HepG2 (cell line): ENCODE measurements around the gene MUC4. TPM values are rescaled to one million over a fixed set of nuclear protein-coding genes. Genes with fewer than 3 reads are reported as not detected.

Source experiments
- CCDC6 ChIP-seq: sonication (generic); formaldehyde crosslinking; IDR thresholded peaks from 2 replicates; pipeline ENCODE4 v1.8.1; 2022; ENCODE audit warnings: mild to moderate bottlenecking, missing genetic modification reagents, moderate library complexity
- EP300 ChIP-seq, 3 experiments: sonication (generic) in 1 of 3; formaldehyde crosslinking in 1 of 3; IDR thresholded peaks; 2 replicates each; pipeline versions ENCODE4 v1.5.1 to v1.6.1; 2011 to 2020; ENCODE audit warnings: low read depth in 2 of 3, low read length in 2 of 3, borderline replicate concordance in 1 of 3, improper control_type of control experiment in 1 of 3, mild to moderate bottlenecking in 1 of 3, missing genetic modification reagents in 1 of 3, moderate library complexity in 1 of 3
- HNF4G ChIP-seq, 2 experiments: sonication (generic) in 1 of 2; formaldehyde crosslinking in 1 of 2; IDR thresholded peaks; 2 replicates each; pipeline versions ENCODE4 v1.4.0 to v1.6.1; 2011 to 2020; ENCODE audit warnings: borderline replicate concordance in 2 of 2, low read depth in 2 of 2, mild to moderate bottlenecking in 2 of 2, low read length in 1 of 2, missing genetic modification reagents in 1 of 2, moderate library complexity in 1 of 2
- ISX ChIP-seq: sonication (generic); formaldehyde crosslinking; conservative IDR thresholded peaks from 2 replicates; pipeline ENCODE4 v1.5.0; 2020; ENCODE audit warnings: missing genetic modification reagents
- KAT2B ChIP-seq: fragments of 150-350 bp; IDR thresholded peaks from 2 replicates; pipeline ENCODE4 v1.6.1; 2014; ENCODE audit warnings: low read depth, low read length, borderline replicate concordance
- NCOA2 ChIP-seq: sonication (generic); formaldehyde crosslinking; IDR thresholded peaks from 2 replicates; pipeline ENCODE4 v1.8.0; 2022; ENCODE audit warnings: inconsistent platforms
- NR2F6 ChIP-seq, 2 experiments: IDR thresholded peaks; 2 replicates each; pipeline ENCODE4 v1.6.1; 2016; ENCODE audit warnings: antibody characterized with exemption in 1 of 2, mild to moderate bottlenecking in 1 of 2
- PAF1 ChIP-seq: IDR thresholded peaks from 2 replicates; pipeline ENCODE4 v1.6.1; 2016; ENCODE audit warnings: missing genetic modification reagents, missing compliant biosample characterization
- PHF5A ChIP-seq: IDR thresholded peaks from one replicate; pipeline ENCODE4 v1.6.1; 2018; ENCODE audit warnings: low read depth, missing genetic modification reagents; ENCODE audit not compliant: unreplicated experiment
- PITX1 ChIP-seq: sonication (generic); formaldehyde crosslinking; IDR thresholded peaks from 2 replicates; pipeline ENCODE4 v1.5.1; 2020; ENCODE audit warnings: mild to moderate bottlenecking, missing genetic modification reagents
- RBM39 ChIP-seq: fragments of 200-400 bp; formaldehyde crosslinking; IDR thresholded peaks from one replicate; pipeline ENCODE4 v1.6.1; 2018; ENCODE audit warnings: antibody characterized with exemption, mild to moderate bottlenecking, low read depth, low read length; ENCODE audit not compliant: poor library complexity, severe bottlenecking
- SOX6 ChIP-seq, 2 experiments: fragments of 450-650 bp in 1 of 2; sonication (generic) in 1 of 2; formaldehyde crosslinking in 1 of 2; IDR thresholded peaks; 2 replicates each; pipeline versions ENCODE4 v1.4.0 to v1.6.1; 2017 to 2020; ENCODE audit warnings: antibody characterized with exemption in 1 of 2, mild to moderate bottlenecking in 1 of 2, missing genetic modification reagents in 1 of 2
- SSRP1 ChIP-seq: IDR thresholded peaks from 2 replicates; pipeline ENCODE4 v1.6.1; 2016; ENCODE audit warnings: control low read depth
- ZFAT ChIP-seq: sonication (generic); formaldehyde crosslinking; conservative IDR thresholded peaks from 2 replicates; pipeline ENCODE4 v1.8.1; 2023; ENCODE audit warnings: missing genetic modification reagents, inconsistent platforms
- ZFP41 ChIP-seq: sonication (generic); formaldehyde crosslinking; IDR thresholded peaks from 2 replicates; pipeline ENCODE4 v1.4.0; 2020; ENCODE audit warnings: mild to moderate bottlenecking, missing genetic modification reagents, borderline replicate concordance
- ZFY ChIP-seq: sonication (generic); formaldehyde crosslinking; IDR thresholded peaks from 2 replicates; pipeline ENCODE4 v1.4.0; 2020; ENCODE audit warnings: missing genetic modification reagents
- ZNF143 ChIP-seq: sonication (generic); formaldehyde crosslinking; IDR thresholded peaks from 2 replicates; pipeline ENCODE4 v1.4.0; 2020; ENCODE audit warnings: missing genetic modification reagents
- ZNF282 ChIP-seq: fragments of 450-650 bp; IDR thresholded peaks from 2 replicates; pipeline ENCODE4 v1.6.1; 2018; ENCODE audit not compliant: partially characterized antibody
- ZNF484 ChIP-seq: sonication (generic); formaldehyde crosslinking; IDR thresholded peaks from 2 replicates; pipeline ENCODE4 v1.5.1; 2020; ENCODE audit warnings: mild to moderate bottlenecking, low read depth, missing genetic modification reagents, borderline replicate concordance
- ZNF547 ChIP-seq: sonication (generic); formaldehyde crosslinking; IDR thresholded peaks from 2 replicates; pipeline ENCODE4 v1.5.1; 2020; ENCODE audit warnings: mild to moderate bottlenecking, missing genetic modification reagents
- ZNF724P ChIP-seq: sonication (generic); formaldehyde crosslinking; IDR thresholded peaks from 2 replicates; pipeline ENCODE4 v1.8.0; 2022; ENCODE audit warnings: missing genetic modification reagents, borderline replicate concordance
- ZNF792 ChIP-seq: IDR thresholded peaks from 2 replicates; pipeline ENCODE4 v1.6.1; 2016
- polyA plus RNA-seq, 8 experiments: library from polyadenylated mRNA; depleted of rRNA in 3 of 8; stranded (reverse) in 7 of 8; unstranded in 1 of 8; fragments of >200 nt; fragmentation: Illumina TruSeq in 4 of 8; extraction: Trizol in 4 of 8; gene quantifications; 2 replicates each; pipeline versions ENCODE4 v1.2.1 to v1.2.3, GENCODE V29; 2011 to 2016; ENCODE audit warnings: low read depth in 4 of 8, missing spikeins in 1 of 8, mixed read lengths in 1 of 8; ENCODE audit not compliant: insufficient read depth in 1 of 8
- total RNA-seq, 5 experiments: library from RNA; depleted of rRNA; stranded (reverse); fragments of >200 nt; fragmentation: Illumina TruSeq; extraction: Trizol; gene quantifications; 2 replicates each; pipeline ENCODE4 v1.2.3, GENCODE V29; 2016; ENCODE audit warnings: low read depth in 1 of 5
- TF ChIP-seq, protein P1 (sequence below): sonication (generic); formaldehyde crosslinking; IDR thresholded peaks from 2 replicates; pipeline ENCODE4 v1.8.0; 2022; ENCODE audit warnings: mild to moderate bottlenecking, missing genetic modification reagents, borderline replicate concordance
- TF ChIP-seq, protein P2 (sequence below): sonication (generic); formaldehyde crosslinking; IDR thresholded peaks from 2 replicates; pipeline ENCODE4 v1.4.0; 2020; ENCODE audit warnings: low read depth, mild to moderate bottlenecking, missing genetic modification reagents
- TF ChIP-seq, protein P3 (sequence below): sonication (generic); formaldehyde crosslinking; IDR thresholded peaks from 2 replicates; pipeline ENCODE4 v1.4.0; 2020; ENCODE audit warnings: missing genetic modification reagents

Gene MUC4
- total and polyA plus RNA-seq, 2 of the 13 experiments (the other 11 are each of a cell fraction or from before 2014, with no cell fraction given), result not detected

DNA sequence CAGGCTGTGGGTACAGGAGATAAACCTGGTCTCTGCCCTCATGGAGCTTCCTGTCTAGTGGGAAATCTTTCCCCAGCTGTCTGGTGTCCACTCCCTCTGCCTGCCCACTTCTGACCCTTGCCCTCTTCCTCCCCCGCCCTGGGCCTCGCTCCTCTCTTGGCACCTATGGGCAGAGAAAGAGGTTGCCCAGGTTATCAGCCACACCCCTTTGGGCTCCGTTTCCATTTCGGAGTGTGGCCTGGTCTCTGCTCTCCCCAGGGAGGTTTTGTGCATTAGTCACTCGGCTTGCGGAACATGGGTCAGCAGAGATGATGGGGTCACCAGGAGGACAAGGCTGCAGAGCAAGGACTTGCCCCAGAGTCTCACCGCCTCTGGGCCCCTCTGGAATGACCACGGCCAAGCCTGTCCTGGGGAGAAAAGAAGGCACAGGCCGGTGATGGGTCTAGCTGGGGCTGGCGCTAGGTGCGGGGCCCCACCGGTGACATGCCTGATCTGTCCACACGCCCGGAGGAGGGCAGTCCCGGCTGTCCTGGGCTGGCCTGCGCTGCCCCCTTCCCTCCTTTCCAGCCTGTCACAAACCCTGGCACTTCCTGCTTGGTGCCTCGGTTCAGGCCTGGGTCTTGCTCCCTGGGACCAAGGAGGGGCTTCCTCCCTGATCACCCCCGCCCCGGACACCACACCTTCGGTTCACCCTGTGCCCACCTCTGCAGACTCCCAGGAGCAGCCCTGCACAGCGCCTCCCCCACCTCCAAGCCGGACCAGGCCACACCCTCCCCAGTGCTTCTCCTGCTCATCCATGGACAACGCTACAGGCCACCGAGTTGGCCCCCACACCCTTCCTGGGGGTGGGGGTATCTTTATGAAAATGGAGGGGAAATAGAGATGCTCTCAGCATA, 35.6 kb upstream of the MUC4 start (continued):
- TF ChIP-seq ZNF547 (CRISPR knock-in tag) (no peak), ISX (CRISPR knock-in tag) (no peak), ZNF143 (CRISPR knock-in tag) (no peak), NCOA2 (CRISPR knock-in tag) (peak; percentile 61), SSRP1 (CRISPR knock-in tag) (no peak), ZFY (CRISPR knock-in tag) (peak; percentile 29; the same call in 1 of the 2 replicates), NR2F6 (IDR thresholded peaks at IDR 0.05) (peak; percentile 71), NR2F6 (CRISPR knock-in tag; IDR thresholded peaks at IDR 0.05) (peak; percentile 73), CCDC6 (CRISPR knock-in tag) (no peak), KAT2B (no peak), ZNF724P (CRISPR knock-in tag) (0 out of 2 replicates have a peak, but pooled peaks have one; percentile 20), SOX6 (IDR thresholded peaks at IDR 0.05) (no peak), SOX6 (CRISPR knock-in tag; IDR thresholded peaks at IDR 0.05) (peak; percentile 33; the same call in 1 of the 2 replicates), RBM39 (no peak), HNF4G (IDR thresholded peaks at IDR 0.05; ENCODE audit: borderline replicate concordance, low read depth, low read length) (no peak), HNF4G (CRISPR knock-in tag; IDR thresholded peaks at IDR 0.05; ENCODE audit: borderline replicate concordance, low read depth) (no peak; the same call in 1 of the 2 replicates), ZNF792 (CRISPR knock-in tag) (no peak), ZNF282 (no peak), ZFAT (CRISPR knock-in tag) (no peak), EP300 (IDR thresholded peaks at IDR 0.05; ENCODE audit: low read depth in 2 of 2, low read length in 2 of 2) (no peak; a peak in 1 of 4 replicates), EP300 (CRISPR knock-in tag; IDR thresholded peaks at IDR 0.05; ENCODE audit: borderline replicate concordance) (peak; percentile 71), PITX1 (CRISPR knock-in tag) (no peak), ZFP41 (CRISPR knock-in tag) (no peak), ZNF484 (CRISPR knock-in tag) (no peak), PAF1 (CRISPR knock-in tag) (no peak), PHF5A (no peak)
- TF ChIP-seq, protein P1, sequence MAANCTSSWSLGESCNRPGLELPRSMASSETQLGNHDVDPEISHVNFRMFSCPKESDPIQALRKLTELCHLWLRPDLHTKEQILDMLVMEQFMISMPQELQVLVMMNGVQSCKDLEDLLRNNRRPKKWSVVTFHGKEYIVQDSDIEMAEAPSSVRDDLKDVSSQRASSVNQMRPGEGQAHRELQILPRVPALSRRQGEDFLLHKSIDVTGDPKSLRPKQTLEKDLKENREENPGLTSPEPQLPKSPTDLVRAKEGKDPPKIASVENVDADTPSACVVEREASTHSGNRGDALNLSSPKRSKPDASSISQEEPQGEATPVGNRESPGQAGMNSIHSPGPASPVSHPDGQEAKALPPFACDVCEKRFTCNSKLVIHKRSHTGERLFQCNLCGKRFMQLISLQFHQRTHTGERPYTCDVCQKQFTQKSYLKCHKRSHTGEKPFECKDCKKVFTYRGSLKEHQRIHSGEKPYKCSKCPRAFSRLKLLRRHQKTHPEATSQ (CRISPR knock-in tag), result no peak
- TF ChIP-seq, protein P2, sequence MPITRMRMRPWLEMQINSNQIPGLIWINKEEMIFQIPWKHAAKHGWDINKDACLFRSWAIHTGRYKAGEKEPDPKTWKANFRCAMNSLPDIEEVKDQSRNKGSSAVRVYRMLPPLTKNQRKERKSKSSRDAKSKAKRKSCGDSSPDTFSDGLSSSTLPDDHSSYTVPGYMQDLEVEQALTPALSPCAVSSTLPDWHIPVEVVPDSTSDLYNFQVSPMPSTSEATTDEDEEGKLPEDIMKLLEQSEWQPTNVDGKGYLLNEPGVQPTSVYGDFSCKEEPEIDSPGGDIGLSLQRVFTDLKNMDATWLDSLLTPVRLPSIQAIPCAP, result no peak
- TF ChIP-seq, protein P3, sequence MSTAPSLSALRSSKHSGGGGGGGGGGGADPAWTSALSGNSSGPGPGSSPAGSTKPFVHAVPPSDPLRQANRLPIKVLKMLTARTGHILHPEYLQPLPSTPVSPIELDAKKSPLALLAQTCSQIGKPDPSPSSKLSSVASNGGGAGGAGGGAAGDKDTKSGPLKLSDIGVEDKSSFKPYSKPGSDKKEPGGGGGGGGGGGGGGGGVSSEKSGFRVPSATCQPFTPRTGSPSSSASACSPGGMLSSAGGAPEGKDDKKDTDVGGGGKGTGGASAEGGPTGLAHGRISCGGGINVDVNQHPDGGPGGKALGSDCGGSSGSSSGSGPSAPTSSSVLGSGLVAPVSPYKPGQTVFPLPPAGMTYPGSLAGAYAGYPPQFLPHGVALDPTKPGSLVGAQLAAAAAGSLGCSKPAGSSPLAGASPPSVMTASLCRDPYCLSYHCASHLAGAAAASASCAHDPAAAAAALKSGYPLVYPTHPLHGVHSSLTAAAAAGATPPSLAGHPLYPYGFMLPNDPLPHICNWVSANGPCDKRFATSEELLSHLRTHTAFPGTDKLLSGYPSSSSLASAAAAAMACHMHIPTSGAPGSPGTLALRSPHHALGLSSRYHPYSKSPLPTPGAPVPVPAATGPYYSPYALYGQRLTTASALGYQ (CRISPR knock-in tag), result no peak
